GM12892 (cell line): ENCODE data around the gene RARB.

Source experiments
- DNase-seq: peaks from one replicate; pipeline ENCODE4 v3.0.0; 2011; ENCODE audit not compliant: insufficient read length
- FAIRE-seq: peaks from 2 replicates; lab custom pipeline; 2011; peaks lifted over from hg19 to GRCh38; lab: Jason Lieb, UNC
- POLR2A ChIP-seq: IDR thresholded peaks from 2 replicates; pipeline ENCODE4 v1.6.1; 2011; ENCODE audit warnings: low read depth, low read length, control low read depth
- POLR2AphosphoS5 ChIP-seq: IDR thresholded peaks from 2 replicates; pipeline ENCODE4 v1.6.1; 2011; ENCODE audit warnings: low read depth, low read length, control low read depth
- TAF1 ChIP-seq: IDR thresholded peaks from 2 replicates; pipeline ENCODE4 v1.6.1; 2011; ENCODE audit warnings: low read depth, mild to moderate bottlenecking, control low read depth, low read length, borderline replicate concordance

The RARB gene

GRCh38 chr3:25502233-25502632, 74.2 kb downstream of the RARB start:
- DNase-seq = no peak
- FAIRE-seq = no peak
- TF ChIP-seq POLR2A (no peak), POLR2AphosphoS5 (no peak), TAF1 (no peak)

- FAIRE-seq (no peak), DNase-seq (no peak)
- TF ChIP-seq POLR2A (no peak), TAF1 (no peak), POLR2AphosphoS5 (no peak)
Measured at GRCh38 chr3:25503898-25504301, 75.8 kb downstream of the RARB start.

- FAIRE-seq (no peak), DNase-seq (no peak)
- TF ChIP-seq POLR2AphosphoS5 (no peak), TAF1 (no peak), POLR2A (no peak)
Measured at GRCh38 chr3:25505581-25505980, 77.5 kb downstream of the RARB start.

- FAIRE-seq (no peak), DNase-seq (no peak)
- TF ChIP-seq POLR2AphosphoS5 = no peak
- no peak for TF ChIP-seq TAF1
- no peak for TF ChIP-seq POLR2A
Measured at GRCh38 chr3:25507811-25508210, 79.7 kb downstream of the RARB start.

GRCh38 chr3:25508433-25508832, 80.4 kb downstream of the RARB start:
- no peak for DNase-seq
- FAIRE-seq = no peak
- TF ChIP-seq TAF1 = no peak
- no peak for TF ChIP-seq POLR2AphosphoS5
- no peak for TF ChIP-seq POLR2A

GRCh38 chr3:25508901-25509300, 80.8 kb downstream of the RARB start:
- TF ChIP-seq TAF1 = no peak
- no peak for TF ChIP-seq POLR2A
- TF ChIP-seq POLR2AphosphoS5 = no peak
- no peak for FAIRE-seq
- DNase-seq = no peak

- TF ChIP-seq POLR2AphosphoS5 (no peak), POLR2A (no peak), TAF1 (no peak)
- FAIRE-seq (no peak), DNase-seq (no peak)
Measured at GRCh38 chr3:25510797-25511196, 82.7 kb downstream of the RARB start.

GRCh38 chr3:25511972-25512721, 84.1 kb downstream of the RARB start:
- no peak for DNase-seq
- no peak for FAIRE-seq
- TF ChIP-seq POLR2AphosphoS5 = no peak
- no peak for TF ChIP-seq POLR2A
- TF ChIP-seq TAF1 = no peak

GRCh38 chr3:25513642-25514266, 85.7 kb downstream of the RARB start:
- DNase-seq (no peak), FAIRE-seq (no peak)
- no peak for TF ChIP-seq POLR2AphosphoS5
- no peak for TF ChIP-seq TAF1
- no peak for TF ChIP-seq POLR2A

- TF ChIP-seq POLR2AphosphoS5 (no peak), TAF1 (no peak), POLR2A (no peak)
- DNase-seq (no peak), FAIRE-seq (no peak)
Measured at GRCh38 chr3:25515171-25515570, 87.1 kb downstream of the RARB start.

GRCh38 chr3:25520926-25521559, 93.0 kb downstream of the RARB start:
- DNase-seq (no peak), FAIRE-seq (no peak)
- TF ChIP-seq TAF1 (no peak), POLR2A (no peak), POLR2AphosphoS5 (no peak)
